Endothelial cell of umbilical vein (primary cell): Measurements from ENCODE around the gene NADK. TPM values are rescaled to one million over a fixed set of nuclear protein-coding genes. Genes with fewer than 3 reads are reported as not detected.
"Not testable (repeated sequence)": the region's sequence is repeated elsewhere in the genome, so short reads cannot be mapped to it uniquely, and the experiment has no call there.

Source experiments
- BruUV-seq: library from RNA; stranded (reverse); fragments of 400-500 nt; replicated peaks from 2 replicates; lab custom pipeline; 2021; lab: Mats Ljungman, UMichigan
- CTCF ChIA-PET: fragments of 300-600, 350-600 bp; sonication (Branson Sonifier 250); formaldehyde crosslinking; loops from one replicate; lab custom pipeline; 2021; ENCODE audit warnings: antibody characterized with exemption, inconsistent platforms; lab: Charles Lee
- POLR2A ChIA-PET: fragments of 300-600, 350-600 bp; sonication (Branson Sonifier 250); formaldehyde crosslinking; loops from one replicate; lab custom pipeline; 2021; ENCODE audit warnings: antibody characterized with exemption, inconsistent platforms; lab: Charles Lee
- DNase-seq: peaks from one replicate; pipeline ENCODE4 v3.0.0-alpha.2; 2011; ENCODE audit warnings: low read depth, low spot score
- FAIRE-seq: peaks from 2 replicates; lab custom pipeline; 2011; peaks lifted over from hg19 to GRCh38; lab: Jason Lieb, UNC
- H2AFZ ChIP-seq: 2 replicates; pipeline ENCODE4 v1.6.0; 2012; ENCODE audit warnings: low read depth, low read length, control low read depth, inconsistent platforms
- H3K27ac ChIP-seq: 2 replicates; pipeline ENCODE4 v1.5.1; 2011; ENCODE audit warnings: low read depth, mild to moderate bottlenecking, control low read depth, low read length, moderate library complexity; ENCODE audit not compliant: insufficient read depth
- H3K27me3 ChIP-seq, 2 experiments: 2 replicates each; pipeline versions ENCODE4 v1.6.0 to v1.6.1; 2011; ENCODE audit warnings: low read length in 2 of 2, mixed read lengths in 1 of 2; ENCODE audit not compliant: control insufficient read depth in 2 of 2, insufficient read depth in 2 of 2
- H3K36me3 ChIP-seq, 2 experiments: 2 replicates in 1 of 2; 3 replicates in 1 of 2; pipeline ENCODE4 v1.5.1; 2011; ENCODE audit warnings: low read length in 2 of 2, mild to moderate bottlenecking in 1 of 2, moderate library complexity in 1 of 2; ENCODE audit not compliant: control insufficient read depth in 2 of 2, insufficient read depth in 2 of 2; ENCODE audit errors: extremely low read depth in 1 of 2
- H3K4me1 ChIP-seq: 3 replicates; pipeline ENCODE4 v1.5.1; 2011; ENCODE audit warnings: mild to moderate bottlenecking, low read length; ENCODE audit not compliant: control insufficient read depth, insufficient read depth; ENCODE audit errors: extremely low read depth
- H3K4me2 ChIP-seq: 2 replicates; pipeline ENCODE4 v1.6.1; 2011; ENCODE audit warnings: low read length, control low read depth, mixed read lengths; ENCODE audit not compliant: insufficient read depth
- H3K4me3 ChIP-seq, 3 experiments: fragments of 200-600 bp in 1 of 3; sonication (generic), shearing (Covaris generic) in 1 of 3; replicated peaks in 1 of 3; 2 replicates each; pipeline ENCODE4 v1.5.1; 2011 to 2016; ENCODE audit warnings: control low read depth in 3 of 3, low read length in 3 of 3, mild to moderate bottlenecking in 2 of 3, inconsistent platforms in 1 of 3, low read depth in 1 of 3, moderate library complexity in 1 of 3; ENCODE audit not compliant: insufficient read depth in 1 of 3
- H3K79me2 ChIP-seq: 2 replicates; pipeline ENCODE4 v1.6.0; 2012; ENCODE audit warnings: low read length, inconsistent platforms; ENCODE audit not compliant: control insufficient read depth, insufficient read depth
- H3K9ac ChIP-seq: replicated peaks from 2 replicates; pipeline ENCODE3; 2011; ENCODE audit warnings: low read length, control low read depth; ENCODE audit not compliant: insufficient read depth; ENCODE audit errors: extremely low read depth
- H3K9me1 ChIP-seq: replicated peaks from 3 replicates; pipeline ENCODE4 v1.6.0; 2011; ENCODE audit warnings: mild to moderate bottlenecking, low read length; ENCODE audit not compliant: control insufficient read depth, insufficient read depth; ENCODE audit errors: extremely low read depth
- H3K9me3 ChIP-seq: replicated peaks from 2 replicates; pipeline ENCODE4 v1.5.1; 2012; ENCODE audit warnings: low read length, inconsistent platforms; ENCODE audit not compliant: control insufficient read depth, insufficient read depth
- H4K20me1 ChIP-seq: replicated peaks from 2 replicates; pipeline ENCODE3; 2011; ENCODE audit warnings: mild to moderate bottlenecking, low read length; ENCODE audit not compliant: control insufficient read depth, insufficient read depth; ENCODE audit errors: extremely low read depth
- CTCF ChIP-seq, 2 donors: IDR thresholded peaks; 1 replicate in 1 of 2; 2 replicates in 1 of 2; pipeline ENCODE4 v1.5.1; 2011; ENCODE audit warnings: low read length in 2 of 2, mild to moderate bottlenecking in 2 of 2, moderate library complexity in 2 of 2, control low read depth in 1 of 2, inconsistent platforms in 1 of 2, low read depth in 1 of 2; ENCODE audit not compliant: insufficient read depth in 1 of 2; ENCODE audit errors: extremely low read depth in 1 of 2
- EZH2 ChIP-seq: IDR thresholded peaks from 2 replicates; pipeline ENCODE4 v1.6.1; 2012; ENCODE audit warnings: borderline replicate concordance, low read depth, mild to moderate bottlenecking, moderate library complexity, low read length, inconsistent platforms; ENCODE audit not compliant: severe bottlenecking
- FOS ChIP-seq: IDR thresholded peaks from 2 replicates; pipeline ENCODE4 v1.6.1; 2011; ENCODE audit warnings: mild to moderate bottlenecking, low read length, moderate library complexity, borderline replicate concordance; ENCODE audit not compliant: insufficient read depth
- GATA2 ChIP-seq: IDR thresholded peaks from 2 replicates; pipeline ENCODE4 v1.7.0; 2011; ENCODE audit warnings: low read depth, mild to moderate bottlenecking, moderate library complexity, mixed read lengths, low read length; ENCODE audit not compliant: insufficient read length, insufficient read depth
- JUN ChIP-seq: IDR thresholded peaks from 2 replicates; pipeline ENCODE4 v1.6.1; 2011; ENCODE audit warnings: borderline replicate concordance, low read depth; ENCODE audit not compliant: insufficient read length, insufficient read depth
- MAX ChIP-seq: IDR thresholded peaks from 2 replicates; pipeline ENCODE4 v1.6.1; 2011; ENCODE audit not compliant: insufficient read depth, insufficient read length
- MYC ChIP-seq: IDR thresholded peaks from one replicate; pipeline ENCODE4 v1.6.1; 2011; ENCODE audit warnings: mild to moderate bottlenecking, low read depth, low read length
- POLR2A ChIP-seq: IDR thresholded peaks from 2 replicates; pipeline ENCODE4 v1.6.1; 2012; ENCODE audit warnings: low read depth, mild to moderate bottlenecking, control low read depth, low read length
- POLR2AphosphoS5 ChIP-seq: IDR thresholded peaks from 2 replicates; pipeline ENCODE4 v1.6.1; 2012; ENCODE audit warnings: low read depth, mild to moderate bottlenecking, control low read depth, low read length, moderate library complexity; ENCODE audit not compliant: insufficient read depth
- dilution Hi-C: fragments of 300-500 bp; cut with MboI; formaldehyde crosslinking; loops from one replicate; pipeline ENCODE4 v1.15.0; 2019; ENCODE audit warnings: low sequenced_read_pairs; ENCODE audit not compliant: extremely low pct_ligation_motif_present
- intact Hi-C: fragments of 100-400 bp; cut with micrococcal nuclease; formaldehyde crosslinking; loops from one replicate; pipeline ENCODE4 v1.10.0; 2022
- polyA plus RNA-seq, 4 experiments: library from polyadenylated mRNA; depleted of rRNA in 3 of 4; stranded (reverse) in 3 of 4; unstranded in 1 of 4; fragments of >200 nt; gene quantifications; 2 replicates each; pipeline versions ENCODE4 v1.2.1 to v1.2.3, GENCODE V29; 2011 to 2012; ENCODE audit warnings: missing spikeins in 1 of 4
- total RNA-seq: library from RNA; stranded (reverse); gene quantifications from 2 replicates; pipeline ENCODE4 v1.2.3, GENCODE V29; 2021

The NADK gene
- total and polyA plus RNA-seq, 2 donors (not counting 3 experiments of a cell fraction or from before 2014, with no cell fraction given) = 68.5 to 88.8 TPM

GRCh38 chr1:1730870-1731269 is 47.4 kb downstream of the NADK start:
- H3K27ac ChIP-seq = no peak overlapping the region
- dilution Hi-C loops (no loop called here), intact Hi-C loops (no loop called here)
- H2AFZ ChIP-seq = no peak overlapping the region
- no TSS peak for BruUV-seq
- FAIRE-seq = no peak
- no peaks in the 10 kb centered on the region for H3K9me3 ChIP-seq
- TF ChIP-seq MYC = no peak
- no peak for TF ChIP-seq EZH2
- TF ChIP-seq POLR2A = no peak
- TF ChIP-seq CTCF (IDR thresholded peaks at IDR 0.05; ENCODE audit: extremely low read depth in 1 of 2, insufficient read depth in 1 of 2, low read depth in 1 of 2, low read length in 2 of 2) = no peak
- no peak for TF ChIP-seq POLR2AphosphoS5
- TF ChIP-seq JUN = no peak
- TF ChIP-seq GATA2 = no peak
- no peak for TF ChIP-seq FOS
- TF ChIP-seq MAX = no peak
- H3K4me1 ChIP-seq = no peaks in the 10 kb centered on the region
- no peaks in the 10 kb centered on the region for H3K79me2 ChIP-seq
- no peak overlapping the region for H3K4me2 ChIP-seq
- H3K4me3 ChIP-seq = no peak overlapping the region
- H3K9me1 ChIP-seq = no peaks in the 10 kb centered on the region
- H4K20me1 ChIP-seq = no peaks in the 10 kb centered on the region
- DNase-seq = no peak
- ChIA-PET POLR2A (no interaction called here), CTCF (no interaction called here)
- no peaks in the 10 kb centered on the region for H3K27me3 ChIP-seq
- no peak overlapping the region for H3K9ac ChIP-seq
- peaks cover 0 to 20% of the 10 kb centered on the region in 2 experiments for H3K36me3 ChIP-seq

GRCh38 chr1:1730230-1730629 is 48.0 kb downstream of the NADK start:
- DNase-seq, intact Hi-C loops, H2AFZ ChIP-seq, H3K4me3 ChIP-seq, dilution Hi-C loops, H4K20me1 ChIP-seq, H3K4me1 ChIP-seq, FAIRE-seq, H3K9me3 ChIP-seq, H3K79me2 ChIP-seq, H3K9me1 ChIP-seq, H3K4me2 ChIP-seq, POLR2A ChIA-PET, BruUV-seq, H3K27me3 ChIP-seq, CTCF ChIA-PET, H3K9ac ChIP-seq, H3K27ac ChIP-seq: not testable (repeated sequence)
- H3K36me3 ChIP-seq = peaks cover 0 to 18% of the 10 kb centered on the region in 2 experiments

GRCh38 chr1:1729116-1729816 is 49.0 kb downstream of the NADK start:
- intact Hi-C loops, H3K4me2 ChIP-seq, H3K9me3 ChIP-seq, H3K9me1 ChIP-seq, DNase-seq, CTCF ChIA-PET, H3K27ac ChIP-seq, dilution Hi-C loops, H3K4me1 ChIP-seq, POLR2A ChIA-PET, H3K27me3 ChIP-seq, H3K9ac ChIP-seq, BruUV-seq, H3K4me3 ChIP-seq, H4K20me1 ChIP-seq, H2AFZ ChIP-seq, H3K79me2 ChIP-seq: not testable (repeated sequence)
- H3K36me3 ChIP-seq = peaks cover 0 to 18% of the 10 kb centered on the region in 2 experiments
- FAIRE-seq = peak; percentile 15
